ENCODE data around the gene AP4B1.
"Not testable (repeated sequence)": the region's sequence is repeated elsewhere in the genome, so short reads cannot be mapped to it uniquely, and the experiment has no call there.

Gene AP4B1

GRCh38 chr1:113904674-113905434, at the start of gene AP4B1, which contains the start of gene DCLRE1B:
AP4B1 (minus strand) TSS chr1:113904799; CDS start chr1:113904717, 82 bp downstream.
DCLRE1B (plus strand) TSS chr1:113905326; CDS start chr1:113905587, 261 bp downstream.
- Histone ChIP-seq H3K36me3 (ENCODE audit: control insufficient read depth in 2 of 2, insufficient read depth in 2 of 2, low read length in 2 of 2) (peaks cover 4 to 26% of the 10 kb centered on the region in 2 donors), H3K9me3 (ENCODE audit: control insufficient read depth in 2 of 2, low read length in 2 of 2) (no peaks in the 10 kb centered on the region), H3K4me1 (ENCODE audit: control insufficient read depth in 2 of 2, insufficient read depth in 2 of 2, low read length in 2 of 2) (peaks cover 26 to 29% of the 10 kb centered on the region in 2 donors), H3K27ac (ENCODE audit: low read depth in 2 of 2, low read length in 2 of 2) (peak within 1 kb of the TSS; percentile 93 to 94), H3K27me3 (ENCODE audit: control insufficient read depth in 2 of 2, insufficient read depth in 2 of 2, low read length in 2 of 2) (no peaks in the 10 kb centered on the region), H3K9ac (ENCODE audit: low read depth in 1 of 2, low read length in 2 of 2) (peak within 1 kb of the TSS; percentile 86 to 94), H3K4me3 (ENCODE audit: low read length in 2 of 2) (peak within 1 kb of the TSS; percentile 75 to 96)

DNA sequence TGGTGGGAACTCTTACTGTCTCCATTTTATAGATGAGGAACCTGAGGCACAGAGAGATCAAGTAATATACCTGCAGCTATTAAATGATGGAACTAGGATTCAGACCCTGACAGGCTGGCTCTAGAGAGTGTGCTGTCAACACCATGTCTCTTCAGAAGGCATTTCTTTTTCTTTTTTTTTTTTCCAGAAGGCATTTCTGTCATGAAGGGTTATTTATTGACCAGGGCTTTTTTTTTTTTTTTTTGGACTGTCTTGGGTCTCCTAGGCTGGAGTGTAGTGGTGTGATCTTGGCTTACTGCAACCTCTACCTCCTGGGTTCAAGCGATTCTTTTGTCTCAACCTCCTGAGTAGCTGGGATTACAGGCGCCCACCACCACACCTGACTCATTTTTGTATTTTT, 47.1 kb upstream of the AP4B1 start:
- Histone ChIP-seq H3K27ac (ENCODE audit: low read depth in 2 of 2, low read length in 2 of 2) (no peak overlapping the region), H3K9me3 (ENCODE audit: control insufficient read depth in 2 of 2, low read length in 2 of 2) (no peaks in the 10 kb centered on the region)

DNA sequence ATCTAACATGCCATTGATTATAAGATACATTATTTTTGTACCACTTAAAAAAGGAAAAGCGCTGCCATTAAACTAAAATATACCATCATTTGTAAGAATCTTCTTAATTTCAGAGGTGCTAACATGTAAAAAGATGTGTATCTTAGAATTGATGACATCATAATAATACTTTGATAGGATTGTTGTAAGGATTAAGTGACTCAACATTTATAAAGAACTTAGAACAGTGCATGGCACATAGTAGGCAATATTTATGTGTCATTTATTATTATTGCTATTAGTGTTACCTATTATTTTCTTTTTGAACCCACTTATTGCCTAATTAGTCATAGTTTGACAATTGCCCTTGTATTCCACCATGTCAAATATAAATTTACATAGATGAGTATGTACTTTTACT, 46.3 kb upstream of the AP4B1 start:
- Histone ChIP-seq H3K9me3 (ENCODE audit: control insufficient read depth in 2 of 2, low read length in 2 of 2) (no peaks in the 10 kb centered on the region), H3K27me3 (ENCODE audit: control insufficient read depth in 2 of 2, insufficient read depth in 2 of 2, low read length in 2 of 2) (no peaks in the 10 kb centered on the region), H3K4me3 (ENCODE audit: low read length in 2 of 2) (no peak overlapping the region), H3K4me1 (ENCODE audit: control insufficient read depth in 2 of 2, insufficient read depth in 2 of 2, low read length in 2 of 2) (peaks cover 17 to 24% of the 10 kb centered on the region in 2 donors), H3K36me3 (ENCODE audit: control insufficient read depth in 2 of 2, insufficient read depth in 2 of 2, low read length in 2 of 2) (peaks cover 9 to 15% of the 10 kb centered on the region in 2 donors), H3K27ac (ENCODE audit: low read depth in 2 of 2, low read length in 2 of 2) (no peak overlapping the region), H3K9ac (ENCODE audit: low read depth in 1 of 2, low read length in 2 of 2) (no peak overlapping the region)

More for the DNA sequence above, 47.1 kb upstream of the AP4B1 start:
- H3K4me1 ChIP-seq (ENCODE audit: control insufficient read depth in 2 of 2, insufficient read depth in 2 of 2, low read length in 2 of 2) = peaks cover 14 to 17% of the 10 kb centered on the region in 2 donors
- no peak overlapping the region for H3K4me3 ChIP-seq (ENCODE audit: low read length in 2 of 2)
- peaks cover 14 to 19% of the 10 kb centered on the region in 2 donors for H3K36me3 ChIP-seq (ENCODE audit: control insufficient read depth in 2 of 2, insufficient read depth in 2 of 2, low read length in 2 of 2)
- no peaks in the 10 kb centered on the region for H3K27me3 ChIP-seq (ENCODE audit: control insufficient read depth in 2 of 2, insufficient read depth in 2 of 2, low read length in 2 of 2)
- no peak overlapping the region for H3K9ac ChIP-seq (ENCODE audit: low read depth in 1 of 2, low read length in 2 of 2)

DNA sequence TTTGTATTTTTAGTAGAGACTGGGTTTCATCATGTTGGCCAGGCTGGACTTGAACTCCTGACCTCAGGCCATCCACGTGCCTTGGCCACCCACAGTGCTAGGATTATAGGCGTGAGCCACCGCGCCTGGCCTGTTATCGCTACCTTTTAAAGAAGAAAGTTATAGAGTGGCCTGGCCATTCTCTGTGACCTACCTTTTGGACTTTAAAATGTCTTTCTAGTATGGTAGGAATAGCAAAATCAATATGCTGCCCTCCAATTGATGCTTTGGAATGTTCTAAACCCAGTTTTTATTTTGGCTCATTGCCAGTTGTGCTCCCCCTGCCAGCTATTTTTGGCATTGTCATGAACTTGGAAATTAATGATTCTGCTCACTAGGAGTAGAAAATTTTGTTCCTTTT, 44.4 kb upstream of the AP4B1 start:
- Histone ChIP-seq H3K27ac (ENCODE audit: low read depth in 2 of 2, low read length in 2 of 2) (no peak overlapping the region), H3K4me1 (ENCODE audit: control insufficient read depth in 2 of 2, insufficient read depth in 2 of 2, low read length in 2 of 2) (peaks cover 17 to 26% of the 10 kb centered on the region in 2 donors), H3K9me3 (ENCODE audit: control insufficient read depth in 2 of 2, low read length in 2 of 2) (no peaks in the 10 kb centered on the region)

GRCh38 chr1:113948151-113948550, 43.6 kb upstream of the AP4B1 start:
- Histone ChIP-seq H3K4me1 (ENCODE audit: control insufficient read depth in 2 of 2, insufficient read depth in 2 of 2, low read length in 2 of 2) (peaks cover 17 to 26% of the 10 kb centered on the region in 2 donors), H3K27ac (ENCODE audit: low read depth in 2 of 2, low read length in 2 of 2) (peak overlapping the region in 1 of 2 donors; percentile 56)
- H3K36me3 ChIP-seq (ENCODE audit: control insufficient read depth in 2 of 2, insufficient read depth in 2 of 2, low read length in 2 of 2); H3K9ac ChIP-seq (ENCODE audit: low read depth in 1 of 2, low read length in 2 of 2); H3K27me3 ChIP-seq (ENCODE audit: control insufficient read depth in 2 of 2, insufficient read depth in 2 of 2, low read length in 2 of 2); H3K9me3 ChIP-seq (ENCODE audit: control insufficient read depth in 2 of 2, low read length in 2 of 2); H3K4me3 ChIP-seq (ENCODE audit: low read length in 2 of 2): not testable (repeated sequence)

More for the DNA sequence above, 44.4 kb upstream of the AP4B1 start:
- no peaks in the 10 kb centered on the region for H3K27me3 ChIP-seq (ENCODE audit: control insufficient read depth in 2 of 2, insufficient read depth in 2 of 2, low read length in 2 of 2)
- H3K4me3 ChIP-seq (ENCODE audit: low read length in 2 of 2) = no peak overlapping the region
- peaks cover 0 to 4% of the 10 kb centered on the region in 2 donors for H3K36me3 ChIP-seq (ENCODE audit: control insufficient read depth in 2 of 2, insufficient read depth in 2 of 2, low read length in 2 of 2)
- H3K9ac ChIP-seq (ENCODE audit: low read depth in 1 of 2, low read length in 2 of 2) = no peak overlapping the region

DNA sequence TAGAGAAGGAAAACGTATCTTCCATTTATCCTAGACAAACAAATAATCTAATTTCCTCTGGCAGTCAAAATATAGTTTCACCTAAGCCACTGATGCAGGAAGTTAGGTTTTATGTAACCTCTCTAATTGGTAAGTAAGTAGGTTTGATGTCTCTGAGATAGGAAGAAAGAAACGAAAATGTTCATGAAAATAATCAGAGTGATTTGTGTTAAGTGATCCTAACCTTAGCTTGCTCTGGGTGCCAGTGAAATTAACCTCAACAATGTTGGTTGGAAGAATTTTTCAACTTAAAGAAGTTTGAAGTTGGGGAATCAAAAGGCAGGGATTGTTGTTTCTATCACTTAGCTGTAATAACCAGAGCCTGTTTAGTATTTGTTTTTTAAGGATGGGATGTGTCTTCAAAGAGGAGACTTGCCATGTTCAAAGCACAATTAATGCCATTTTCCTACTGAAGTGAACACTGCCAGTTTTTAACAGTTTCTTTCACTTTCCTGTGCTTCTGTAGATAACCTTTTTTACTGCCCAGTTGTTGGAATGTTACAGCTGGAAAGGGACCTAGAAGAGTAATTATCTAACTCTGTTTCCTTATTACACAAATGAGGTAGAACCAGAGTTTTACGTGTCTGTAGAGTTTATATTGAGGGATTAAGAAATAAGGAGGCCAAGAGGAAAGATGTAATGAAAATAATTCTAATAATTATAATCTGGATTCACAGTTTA, 42.9 kb upstream of the AP4B1 start:
- H3K4me1 ChIP-seq (ENCODE audit: control insufficient read depth in 2 of 2, insufficient read depth in 2 of 2, low read length in 2 of 2) = peaks cover 17 to 26% of the 10 kb centered on the region in 2 donors

DNA sequence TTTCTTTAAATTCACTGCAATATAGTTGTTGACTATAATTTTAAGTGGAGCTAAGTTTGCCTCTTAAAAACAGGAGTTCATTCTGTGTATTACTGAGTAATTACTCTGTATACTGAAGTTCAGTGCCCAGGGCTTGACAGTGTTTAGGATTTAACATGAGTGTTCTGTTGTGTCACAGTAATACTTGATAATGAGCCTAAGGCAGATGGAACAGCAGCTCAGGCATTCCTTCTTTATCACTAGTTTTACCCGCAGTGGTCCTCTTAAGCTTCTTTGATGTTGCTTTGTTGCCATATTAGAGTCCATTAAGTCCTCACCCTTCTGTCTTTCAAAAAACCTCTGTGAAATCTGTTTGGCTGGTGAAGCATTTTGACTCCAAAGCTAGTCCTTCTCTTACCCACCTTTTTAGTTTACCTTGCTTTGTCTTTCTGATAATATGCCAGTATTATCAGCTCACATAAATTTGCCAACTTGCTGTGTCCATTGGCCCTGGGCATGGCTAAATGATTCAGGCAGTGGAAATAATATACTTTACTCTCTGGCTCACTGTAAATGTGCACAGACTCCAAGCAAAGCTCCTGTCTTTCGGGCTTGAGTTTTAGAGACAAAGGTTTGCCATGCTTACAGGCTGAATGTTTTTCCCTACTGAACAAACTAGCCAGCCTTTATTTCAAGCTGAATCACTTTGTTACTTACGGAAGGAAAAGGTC, 42.2 kb upstream of the AP4B1 start:
- no peaks in the 10 kb centered on the region for H3K9me3 ChIP-seq (ENCODE audit: control insufficient read depth in 2 of 2, low read length in 2 of 2)
- peaks cover 0 to 7% of the 10 kb centered on the region in 2 donors for H3K36me3 ChIP-seq (ENCODE audit: control insufficient read depth in 2 of 2, insufficient read depth in 2 of 2, low read length in 2 of 2)
- H3K27me3 ChIP-seq (ENCODE audit: control insufficient read depth in 2 of 2, insufficient read depth in 2 of 2, low read length in 2 of 2) = no peaks in the 10 kb centered on the region
- peak overlapping the region in 1 of 2 donors; percentile 3 for H3K9ac ChIP-seq (ENCODE audit: low read depth in 1 of 2, low read length in 2 of 2)
- peaks cover 17 to 26% of the 10 kb centered on the region in 2 donors for H3K4me1 ChIP-seq (ENCODE audit: control insufficient read depth in 2 of 2, insufficient read depth in 2 of 2, low read length in 2 of 2)
- H3K4me3 ChIP-seq (ENCODE audit: low read length in 2 of 2) = peak overlapping the region in 1 of 2 donors; percentile 31
- peak overlapping the region; percentile 49 to 56 for H3K27ac ChIP-seq (ENCODE audit: low read depth in 2 of 2, low read length in 2 of 2)

More for the DNA sequence above, 42.9 kb upstream of the AP4B1 start:
- peak overlapping the region in 1 of 2 donors; percentile 31 for H3K4me3 ChIP-seq (ENCODE audit: low read length in 2 of 2)
- H3K36me3 ChIP-seq (ENCODE audit: control insufficient read depth in 2 of 2, insufficient read depth in 2 of 2, low read length in 2 of 2) = peaks cover 0 to 4% of the 10 kb centered on the region in 2 donors
- peak overlapping the region; percentile 3 to 38 for H3K9ac ChIP-seq (ENCODE audit: low read depth in 1 of 2, low read length in 2 of 2)
- H3K27ac ChIP-seq (ENCODE audit: low read depth in 2 of 2, low read length in 2 of 2) = peak overlapping the region; percentile 49 to 56
- no peaks in the 10 kb centered on the region for H3K9me3 ChIP-seq (ENCODE audit: control insufficient read depth in 2 of 2, low read length in 2 of 2)
- no peaks in the 10 kb centered on the region for H3K27me3 ChIP-seq (ENCODE audit: control insufficient read depth in 2 of 2, insufficient read depth in 2 of 2, low read length in 2 of 2)

DNA sequence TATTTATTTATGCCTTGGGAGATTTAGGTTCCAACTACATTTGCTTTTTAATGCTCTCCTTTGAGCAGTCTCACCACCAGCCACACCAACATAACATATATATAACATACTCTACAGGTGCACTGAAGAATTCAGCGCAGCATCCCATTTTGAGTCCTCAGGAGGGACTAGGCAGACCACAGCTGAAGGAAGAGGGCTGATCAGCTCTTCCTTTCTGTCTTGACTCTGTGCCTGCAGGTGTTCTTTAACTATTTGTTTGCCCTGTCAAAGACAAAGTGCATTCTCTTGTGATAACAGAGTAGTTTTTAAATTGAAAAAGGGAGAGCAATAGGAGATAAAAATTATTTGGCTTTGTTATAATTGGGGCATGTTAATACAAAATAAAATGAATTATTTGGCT, 41.5 kb upstream of the AP4B1 start:
- Histone ChIP-seq H3K9me3 (ENCODE audit: control insufficient read depth in 2 of 2, low read length in 2 of 2) (no peaks in the 10 kb centered on the region), H3K27ac (ENCODE audit: low read depth in 2 of 2, low read length in 2 of 2) (no peak overlapping the region), H3K4me1 (ENCODE audit: control insufficient read depth in 2 of 2, insufficient read depth in 2 of 2, low read length in 2 of 2) (peaks cover 17 to 26% of the 10 kb centered on the region in 2 donors), H3K36me3 (ENCODE audit: control insufficient read depth in 2 of 2, insufficient read depth in 2 of 2, low read length in 2 of 2) (peaks cover 4 to 7% of the 10 kb centered on the region in 2 donors), H3K9ac (ENCODE audit: low read depth in 1 of 2, low read length in 2 of 2) (no peak overlapping the region), H3K27me3 (ENCODE audit: control insufficient read depth in 2 of 2, insufficient read depth in 2 of 2, low read length in 2 of 2) (no peaks in the 10 kb centered on the region), H3K4me3 (ENCODE audit: low read length in 2 of 2) (no peak overlapping the region)

DNA sequence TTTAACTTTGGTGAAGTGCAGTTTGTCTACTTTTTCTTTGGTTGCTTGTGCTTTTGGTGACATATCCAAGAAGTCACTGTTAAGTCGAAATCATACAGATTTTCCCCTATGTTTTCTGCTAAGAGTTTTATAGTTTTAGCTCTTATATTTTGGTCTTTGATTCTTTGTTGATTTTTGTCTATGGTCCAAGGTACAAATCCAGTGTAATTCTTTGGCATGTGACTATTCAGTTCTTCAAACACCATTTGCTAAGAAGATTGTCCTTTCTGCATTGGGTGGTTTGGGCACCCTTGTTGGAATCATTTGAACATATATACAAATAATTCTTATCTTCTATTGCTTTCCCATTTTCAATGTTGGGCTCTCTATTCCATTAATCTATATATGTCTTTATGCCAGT, 40.7 kb upstream of the AP4B1 start:
- no peak overlapping the region for H3K4me3 ChIP-seq (ENCODE audit: low read length in 2 of 2)
- no peaks in the 10 kb centered on the region for H3K27me3 ChIP-seq (ENCODE audit: control insufficient read depth in 2 of 2, insufficient read depth in 2 of 2, low read length in 2 of 2)
- no peaks in the 10 kb centered on the region for H3K9me3 ChIP-seq (ENCODE audit: control insufficient read depth in 2 of 2, low read length in 2 of 2)
- H3K4me1 ChIP-seq (ENCODE audit: control insufficient read depth in 2 of 2, insufficient read depth in 2 of 2, low read length in 2 of 2) = peaks cover 17 to 26% of the 10 kb centered on the region in 2 donors
- peaks cover 12 to 13% of the 10 kb centered on the region in 2 donors for H3K36me3 ChIP-seq (ENCODE audit: control insufficient read depth in 2 of 2, insufficient read depth in 2 of 2, low read length in 2 of 2)
- no peak overlapping the region for H3K9ac ChIP-seq (ENCODE audit: low read depth in 1 of 2, low read length in 2 of 2)
- H3K27ac ChIP-seq (ENCODE audit: low read depth in 2 of 2, low read length in 2 of 2) = no peak overlapping the region
